Peyer's patch (tissue), 4 donors: ENCODE measurements around the gene PDCD1LG2. TPM values are rescaled to one million over a fixed set of nuclear protein-coding genes. Genes with fewer than 3 reads are reported as not detected.

Experiments used
- DNase-seq, 3 donors: peaks; one replicate each; pipeline ENCODE4 v3.0.0-alpha.2; 2017 to 2019
- H3K27ac ChIP-seq, 4 donors: fragments of 200-600 bp; sonication (generic); one replicate each; pipeline ENCODE4 v1.5.1; 2016 to 2019
- H3K27me3 ChIP-seq, 2 donors: fragments of 200-600 bp; sonication (generic); one replicate each; pipeline ENCODE4 v1.5.1; 2019
- H3K36me3 ChIP-seq, 3 donors: fragments of 200-600 bp; sonication (generic); one replicate each; pipeline ENCODE4 v1.5.1; 2016 to 2019
- H3K4me1 ChIP-seq, 4 donors: fragments of 200-600 bp; sonication (generic); one replicate each; pipeline ENCODE4 v1.5.1; 2016 to 2019
- H3K4me3 ChIP-seq, 4 donors: fragments of 200-600 bp; sonication (generic); 1 replicate in 3 of 4; 2 replicates in 1 of 4; pipeline ENCODE4 v1.5.1; 2016 to 2019; ENCODE audit warnings: mild to moderate bottlenecking in 1 of 4
- H3K9me3 ChIP-seq, 4 donors: fragments of 200-600 bp; sonication (generic); one replicate each; pipeline ENCODE4 v1.5.1; 2016 to 2019; ENCODE audit warnings: mild to moderate bottlenecking in 1 of 4
- CTCF ChIP-seq, 6 experiments: fragments of 450-650 bp in 4 of 6; fragments of 200-600 bp in 2 of 6; sonication (generic) in 1 of 6; IDR thresholded peaks; one replicate each; pipeline ENCODE4 v1.5.1; 2017 to 2019; ENCODE audit warnings: antibody characterized with exemption in 6 of 6, mild to moderate bottlenecking in 3 of 6, moderate library complexity in 1 of 6
- POLR2A ChIP-seq, 2 donors: fragments of 450-650 bp; IDR thresholded peaks; one replicate each; pipeline ENCODE4 v1.5.1; 2017; ENCODE audit warnings: antibody characterized with exemption in 2 of 2, mild to moderate bottlenecking in 2 of 2, moderate library complexity in 2 of 2
- total RNA-seq, 4 donors: library from RNA; depleted of rRNA; stranded (reverse); fragments of >200 nt; gene quantifications; one replicate each; pipeline ENCODE4 v1.1.0, GENCODE V29; 2016

The PDCD1LG2 gene
- total RNA-seq, 4 donors from 2014 or later: 0.40 TPM; not detected in 3

DNA sequence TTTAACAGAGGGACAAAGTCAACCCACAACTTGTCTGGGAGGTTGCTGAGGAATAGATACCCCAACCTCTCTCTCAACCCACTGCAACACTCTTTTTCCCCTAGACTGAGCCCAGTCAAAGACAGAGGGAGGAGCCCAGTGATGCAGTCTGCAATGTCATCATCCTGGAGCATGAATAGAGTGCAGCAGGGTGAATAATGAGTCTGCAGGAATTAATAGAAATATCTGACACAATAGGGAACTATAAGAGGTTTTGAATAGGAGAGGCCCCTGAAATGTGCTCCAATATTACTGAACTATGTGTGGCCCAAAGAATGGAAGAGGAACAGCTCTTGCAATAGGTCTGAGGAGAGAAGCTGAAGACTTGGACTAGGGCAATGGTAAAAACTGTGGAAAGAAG is 59.1 kb downstream of the PDCD1LG2 start:
- H3K4me1 ChIP-seq: no peaks in the 10 kb centered on the region
- H3K9me3 ChIP-seq: no peaks in the 10 kb centered on the region
- no peak for DNase-seq
- no peaks in the 10 kb centered on the region for H3K27me3 ChIP-seq
- no peak overlapping the region for H3K27ac ChIP-seq
- H3K36me3 ChIP-seq: no peaks in the 10 kb centered on the region
- no peak overlapping the region for H3K4me3 ChIP-seq
- TF ChIP-seq CTCF (IDR thresholded peaks at IDR 0.05) (no peak), POLR2A (IDR thresholded peaks at IDR 0.05) (no peak)

DNA sequence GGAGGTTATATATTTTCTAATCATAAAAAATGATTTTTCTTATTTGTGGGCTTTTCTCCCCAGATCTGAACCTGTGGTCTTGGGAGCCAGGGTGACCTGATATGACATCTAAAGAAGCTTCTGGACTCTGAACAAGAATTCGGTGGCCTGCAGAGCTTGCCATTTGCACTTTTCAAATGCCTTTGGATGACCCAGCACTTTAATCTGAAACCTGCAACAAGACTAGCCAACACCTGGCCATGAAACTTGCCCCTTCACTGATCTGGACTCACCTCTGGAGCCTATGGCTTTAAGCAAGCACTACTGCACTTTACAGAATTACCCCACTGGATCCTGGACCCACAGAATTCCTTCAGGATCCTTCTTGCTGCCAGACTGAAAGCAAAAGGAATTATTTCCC is 59.6 kb downstream of the PDCD1LG2 start:
- TF ChIP-seq POLR2A (IDR thresholded peaks at IDR 0.05) (no peak), CTCF (IDR thresholded peaks at IDR 0.05) (no peak)
- Histone ChIP-seq H3K4me3 (no peak overlapping the region), H3K36me3 (no peaks in the 10 kb centered on the region), H3K27me3 (no peaks in the 10 kb centered on the region), H3K27ac (no peak overlapping the region), H3K4me1 (no peaks in the 10 kb centered on the region), H3K9me3 (no peaks in the 10 kb centered on the region)
- DNase-seq: no peak

DNA sequence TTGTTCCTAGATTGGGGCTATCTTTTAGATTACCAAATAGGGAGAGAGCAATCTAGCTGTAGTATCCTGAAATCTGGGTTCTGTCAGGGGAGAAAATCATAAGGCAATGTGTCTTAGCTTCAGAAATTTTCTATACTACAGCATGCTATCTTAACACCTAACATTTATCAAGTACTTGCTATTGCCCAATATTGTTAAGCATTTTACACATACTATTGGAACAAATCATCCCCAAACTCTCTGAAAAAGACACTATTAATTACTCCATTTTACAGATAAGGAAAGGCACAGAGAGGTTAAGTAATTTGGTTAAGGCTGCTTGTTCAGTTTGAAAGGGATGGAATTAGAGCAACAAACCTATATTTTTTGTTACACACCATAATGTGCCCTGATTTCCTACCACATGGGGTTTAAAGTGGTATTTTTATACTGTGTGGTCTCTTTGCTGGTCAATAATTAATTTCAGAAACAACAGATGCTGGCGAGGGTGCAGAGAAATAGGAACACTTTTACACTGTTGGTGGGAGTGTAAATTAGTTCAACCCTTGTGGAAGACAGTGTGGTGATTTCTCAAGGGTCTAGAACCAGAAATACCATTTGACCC is 61.4 kb downstream of the PDCD1LG2 start:
- Histone ChIP-seq H3K27me3 (no peaks in the 10 kb centered on the region), H3K4me3 (no peak overlapping the region), H3K36me3 (no peaks in the 10 kb centered on the region), H3K27ac (no peak overlapping the region), H3K9me3 (no peaks in the 10 kb centered on the region), H3K4me1 (no peaks in the 10 kb centered on the region)
- no peak for DNase-seq
- TF ChIP-seq POLR2A (IDR thresholded peaks at IDR 0.05) (no peak), CTCF (IDR thresholded peaks at IDR 0.05) (no peak)

GRCh38 chr9:5574097-5574496 is 63.8 kb downstream of the PDCD1LG2 start:
- H3K4me3 ChIP-seq: no peak overlapping the region
- no peak for DNase-seq
- no peaks in the 10 kb centered on the region for H3K36me3 ChIP-seq
- H3K27me3 ChIP-seq: no peaks in the 10 kb centered on the region
- H3K27ac ChIP-seq: no peak overlapping the region
- no peaks in the 10 kb centered on the region for H3K4me1 ChIP-seq
- TF ChIP-seq CTCF (IDR thresholded peaks at IDR 0.05) (no peak), POLR2A (IDR thresholded peaks at IDR 0.05) (no peak)
- no peaks in the 10 kb centered on the region for H3K9me3 ChIP-seq

DNA sequence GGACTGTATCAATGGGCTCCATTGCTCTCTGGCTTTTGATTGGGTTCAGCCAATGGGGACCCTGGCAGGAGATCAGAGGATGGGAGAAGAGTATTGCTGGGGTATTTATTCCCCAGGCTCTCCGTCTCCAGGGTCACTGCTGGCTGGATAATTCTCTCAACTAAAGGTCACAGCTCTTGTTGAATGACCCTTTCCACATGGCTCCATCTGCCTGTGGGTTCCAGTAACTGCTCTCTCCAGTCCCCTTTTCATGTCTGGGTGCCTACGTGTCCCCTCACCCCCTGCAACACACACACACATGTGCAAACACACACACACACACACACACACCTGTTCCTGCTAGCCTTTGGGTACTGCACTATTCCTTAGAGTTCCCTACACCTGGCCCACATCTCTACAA is 64.7 kb downstream of the PDCD1LG2 start:
- DNase-seq: no peak
- Histone ChIP-seq H3K36me3 (no peaks in the 10 kb centered on the region), H3K27ac (no peak overlapping the region), H3K9me3 (no peaks in the 10 kb centered on the region), H3K4me1 (no peaks in the 10 kb centered on the region), H3K27me3 (no peaks in the 10 kb centered on the region), H3K4me3 (no peak overlapping the region)
- TF ChIP-seq POLR2A (IDR thresholded peaks at IDR 0.05) (no peak), CTCF (IDR thresholded peaks at IDR 0.05) (no peak)

DNA sequence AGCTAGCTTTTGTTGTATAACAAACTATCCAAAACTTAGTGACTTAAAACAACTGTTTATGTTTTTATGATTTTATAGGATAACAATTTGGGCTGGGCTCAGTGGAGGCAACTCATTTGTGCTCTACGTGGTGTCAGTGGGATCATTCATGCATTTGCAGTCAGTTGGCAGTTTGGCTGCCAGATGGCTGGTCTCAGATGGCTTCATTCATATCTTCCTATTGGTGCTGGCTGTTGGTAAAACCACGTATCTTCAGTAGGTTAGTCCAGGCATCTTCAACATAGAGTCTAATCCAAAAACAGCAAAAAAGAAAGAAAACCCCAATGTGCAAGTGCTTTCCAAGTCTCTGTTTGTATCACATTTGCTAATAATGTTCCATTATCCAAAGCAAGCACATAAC is 66.9 kb downstream of the PDCD1LG2 start:
- TF ChIP-seq POLR2A (IDR thresholded peaks at IDR 0.05) (no peak), CTCF (IDR thresholded peaks at IDR 0.05) (no peak)
- Histone ChIP-seq H3K27ac (no peak overlapping the region), H3K36me3 (no peaks in the 10 kb centered on the region), H3K4me3 (no peak overlapping the region), H3K9me3 (no peaks in the 10 kb centered on the region), H3K4me1 (no peaks in the 10 kb centered on the region), H3K27me3 (no peaks in the 10 kb centered on the region)
- DNase-seq: no peak
